HEK293T (cell line): Measurements from ENCODE around the gene CCDC9.

Experiments used
- FOXM1 ChIP-seq: fragments of 450-650 bp; IDR thresholded peaks from 2 replicates; pipeline ENCODE4 v1.6.1; 2017; ENCODE audit warnings: mild to moderate bottlenecking, borderline replicate concordance
- HDGF ChIP-seq: fragments of 450-650 bp; IDR thresholded peaks from 2 replicates; pipeline ENCODE4 v1.6.1; 2017; ENCODE audit warnings: antibody characterized with exemption, borderline replicate concordance
- LEF1 ChIP-seq: fragments of 450-650 bp; IDR thresholded peaks from 2 replicates; pipeline ENCODE4 v1.6.1; 2017; ENCODE audit warnings: mild to moderate bottlenecking, borderline replicate concordance
- SP1 ChIP-seq: fragments of 450-650 bp; IDR thresholded peaks from 2 replicates; pipeline ENCODE4 v1.6.1; 2017
- SUZ12 ChIP-seq: fragments of 450-650 bp; IDR thresholded peaks from 2 replicates; pipeline ENCODE4 v1.6.1; 2016; ENCODE audit warnings: mild to moderate bottlenecking

DNA sequence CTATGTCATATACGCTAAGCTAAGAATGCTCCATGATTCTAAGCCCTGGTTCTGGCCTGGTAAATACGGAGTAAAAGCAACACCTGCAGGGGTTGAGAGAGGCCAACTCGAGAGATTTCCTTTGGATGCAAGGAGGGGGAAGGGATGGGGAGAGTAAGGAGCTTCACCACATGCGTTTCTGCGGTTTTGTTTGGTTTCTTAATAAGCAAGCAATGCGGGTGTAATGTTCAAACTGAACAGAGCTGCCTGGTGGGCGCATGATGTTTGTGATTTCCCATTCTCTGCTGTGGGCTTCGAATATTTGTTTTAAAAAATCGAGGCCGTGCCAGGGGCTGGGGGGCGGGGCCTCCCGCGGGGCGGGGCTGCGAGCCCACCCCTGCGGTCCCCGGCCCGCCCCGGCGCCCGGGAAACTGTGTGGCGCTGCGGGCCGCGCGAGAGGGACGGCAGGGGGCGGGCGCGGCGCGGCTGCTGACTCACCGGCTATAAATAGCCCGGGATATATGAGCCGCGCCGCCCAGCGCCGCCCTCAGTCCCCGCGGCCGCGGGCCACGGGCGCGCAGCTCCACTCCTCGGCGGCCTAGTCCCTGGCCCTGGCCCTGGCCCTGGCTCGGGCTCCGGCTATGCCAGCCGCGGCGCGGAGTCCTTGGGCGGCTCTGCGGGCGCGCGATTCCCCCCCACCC lies 30.4 kb upstream of the CCDC9 start:
- no peak for TF ChIP-seq HDGF
- no peak for TF ChIP-seq FOXM1
- no peak for TF ChIP-seq SUZ12
- TF ChIP-seq SP1: no peak
- no peak; the same call in 1 of the 2 replicates for TF ChIP-seq LEF1
